DMS 273 (cell line): ENCODE data around the gene LRRC72.

Source experiments
- DNase-seq: peaks from one replicate; lab custom pipeline; 2025; ENCODE audit not compliant: unreplicated experiment; lab: John Stamatoyannopoulos, UW

LRRC72 gene

DNA sequence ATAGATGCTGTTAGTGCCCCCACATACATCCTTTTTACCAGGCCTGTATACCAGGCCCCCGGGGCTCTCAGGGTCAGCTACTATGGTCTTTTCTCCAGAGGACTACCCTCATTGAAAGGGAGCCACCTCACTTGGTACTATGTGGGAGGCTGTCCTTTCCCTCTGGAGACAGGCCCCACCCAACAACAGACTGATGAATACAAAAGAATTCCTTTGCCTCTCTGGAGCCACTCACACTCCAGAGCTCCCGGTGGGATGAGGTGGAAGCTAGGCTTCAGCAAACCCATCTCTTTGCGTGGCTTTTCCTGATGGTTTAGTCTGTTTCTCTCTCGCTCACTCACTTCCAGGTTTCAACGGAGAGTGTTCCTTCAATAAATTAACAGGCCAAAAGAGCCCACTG lies 88.6 kb downstream of the LRRC72 start:
- DNase-seq: no peak

DNA sequence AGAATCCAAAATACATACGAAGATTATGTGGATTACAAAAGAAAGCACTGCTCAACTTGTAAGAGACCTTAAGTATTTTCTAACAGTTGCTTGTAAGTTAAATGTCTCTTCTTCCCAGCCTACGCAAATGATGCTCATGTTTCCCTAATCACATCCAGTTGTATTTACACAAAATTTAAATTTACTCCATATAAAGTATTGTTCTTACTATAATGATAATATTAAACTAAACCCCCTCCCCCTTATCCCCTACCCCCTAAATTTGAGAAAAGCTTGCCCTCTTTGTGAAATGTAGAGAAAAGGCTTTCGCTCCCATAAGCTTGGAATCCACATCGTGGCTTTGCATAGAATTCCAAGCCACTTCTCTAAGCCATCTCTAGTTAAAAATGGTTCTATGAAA lies 89.5 kb downstream of the LRRC72 start:
- no peak for DNase-seq

DNA sequence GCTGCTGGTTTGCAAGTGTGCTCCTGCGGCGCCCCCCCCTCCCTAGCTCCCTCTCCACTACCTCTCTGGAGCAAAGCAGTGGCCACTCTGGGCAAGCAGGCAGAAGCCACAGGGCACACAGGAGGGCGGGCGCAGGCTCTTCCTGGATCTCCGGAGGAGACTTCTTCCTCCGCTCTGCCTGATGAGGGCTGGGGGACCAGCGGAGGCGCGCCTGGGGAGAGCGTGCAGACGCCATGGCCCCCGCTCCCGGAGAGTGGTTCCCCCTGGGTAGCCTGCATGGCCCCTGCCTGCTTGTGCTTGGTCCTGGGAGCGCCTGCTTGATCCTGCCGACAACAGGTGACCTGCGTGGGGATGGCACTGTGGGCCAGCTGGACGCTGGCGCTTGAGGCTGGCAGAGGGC lies 89.9 kb downstream of the LRRC72 start:
- DNase-seq: no peak

DNA sequence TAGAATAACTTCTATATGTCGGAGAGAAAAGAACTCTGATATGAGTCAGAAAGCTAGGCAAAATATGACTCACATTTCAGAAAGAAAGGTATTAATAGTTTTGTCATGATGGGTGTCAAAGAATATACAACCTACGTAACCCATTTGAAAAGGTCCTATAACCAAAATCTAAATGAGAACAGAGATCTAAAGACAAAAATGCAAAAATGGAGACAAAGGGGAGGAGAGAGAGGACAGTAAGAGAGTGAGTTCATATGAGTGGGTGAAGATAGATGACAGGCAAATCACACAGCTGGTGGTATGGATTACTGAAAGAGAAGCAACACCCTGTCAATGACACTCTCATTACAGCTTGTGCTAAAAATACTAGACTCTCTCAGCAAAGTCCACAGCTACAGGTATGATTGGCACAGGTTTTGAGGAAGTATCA lies 93.4 kb downstream of the LRRC72 start:
- DNase-seq: no peak

DNA sequence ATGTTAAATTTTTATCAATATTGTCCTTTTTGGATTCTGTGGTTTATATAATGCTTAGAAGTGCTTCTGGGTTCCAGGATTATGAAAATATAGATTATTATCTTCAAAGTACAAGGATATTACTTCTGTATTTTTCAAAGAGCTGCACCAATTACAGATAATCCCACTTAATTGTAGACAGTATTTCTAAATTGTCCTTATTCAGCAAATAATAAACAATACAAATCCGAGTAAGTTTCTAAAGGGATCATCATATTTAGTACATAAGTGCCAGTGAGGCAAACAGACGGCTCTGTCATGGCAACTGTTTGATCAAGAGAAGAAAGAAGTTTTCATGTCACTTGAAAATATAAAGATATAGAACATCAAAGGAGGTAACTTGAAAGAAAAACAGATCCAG lies 99.8 kb downstream of the LRRC72 start:
- no peak for DNase-seq

DNA sequence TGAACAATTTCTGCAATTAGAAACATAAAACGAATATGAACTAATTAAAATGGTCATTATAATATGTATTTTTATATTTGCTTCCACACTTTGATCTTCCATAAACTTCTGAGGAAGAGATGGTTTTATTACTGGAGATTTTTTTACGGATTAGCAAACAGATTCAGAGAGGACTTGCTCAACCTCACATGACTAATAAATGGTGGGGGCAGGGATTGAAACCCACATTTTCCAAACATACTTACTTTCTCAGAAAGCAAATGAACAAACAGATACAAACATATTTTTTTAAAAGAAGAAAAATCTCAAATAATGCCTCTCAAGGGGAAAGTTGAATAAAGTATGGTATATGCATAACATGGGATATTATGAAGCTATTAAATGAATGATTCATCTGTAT lies 100.6 kb downstream of the LRRC72 start:
- DNase-seq: no peak

- DNase-seq: no peak
These were observed 104.0 kb downstream of the LRRC72 start for GRCh38 chr7:16630654-16631053.
